ENCODE measurements around the gene MBOAT2. TPM values are rescaled to one million over a fixed set of nuclear protein-coding genes. Genes with fewer than 3 reads are reported as not detected.
A peak's percentile ranks its signal among the peaks of the same experiment; 100 is the strongest.

MBOAT2 gene
- total and polyA plus RNA-seq, 4 donors: 9.0 to 72.9 (median 16.8) TPM

DNA sequence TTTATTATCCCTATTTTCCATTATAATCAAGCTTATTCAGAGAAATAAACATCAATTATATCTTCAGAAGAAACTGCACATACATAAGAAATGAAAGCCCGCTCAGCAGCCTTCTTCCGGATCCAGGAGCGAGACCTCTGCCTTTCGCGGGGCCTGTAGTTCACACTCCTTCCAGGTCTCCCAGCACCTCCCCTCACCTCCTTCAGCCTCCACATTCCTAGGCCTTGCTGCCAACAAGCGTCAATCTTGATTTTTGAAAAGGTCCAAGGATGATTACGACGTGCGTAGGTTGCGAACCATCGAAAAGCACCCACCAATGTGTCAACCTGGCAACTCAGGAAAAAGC is 165.7 kb downstream of the MBOAT2 start:
- Histone ChIP-seq H3K4me3 (no peak overlapping the region), H3K9ac (ENCODE audit: insufficient read depth in 1 of 2, low read length in 2 of 2) (peak overlapping the region in 1 of 2 donors; percentile 47), H3K9me3 (ENCODE audit: control insufficient read depth in 4 of 4, insufficient read depth in 3 of 4, low read length in 3 of 4) (no peaks in the 10 kb centered on the region), H3K36me3 (ENCODE audit: control insufficient read depth in 4 of 4, insufficient read depth in 4 of 4, low read length in 4 of 4) (no peaks in the 10 kb centered on the region), H3K27me3 (ENCODE audit: control insufficient read depth in 3 of 3, insufficient read depth in 3 of 3, low read length in 2 of 3) (no peaks in the 10 kb centered on the region), H3K27ac (ENCODE audit: low read depth in 1 of 2, low read length in 1 of 2) (peak overlapping the region; percentile 48 to 70), H3K4me1 (ENCODE audit: control insufficient read depth in 5 of 5, insufficient read depth in 5 of 5, low read length in 5 of 5) (peaks cover 3 to 15% (median 13%) of the 10 kb centered on the region in 5 donors)
- ATAC-seq (ENCODE audit: insufficient read depth, low FRiP score): peak; percentile 23
- no peak for DNase-seq
- TF ChIP-seq CTCF (IDR thresholded peaks at IDR 0.05; ENCODE audit: control extremely low read depth, extremely low read depth): no peak
- WGBS, 2 donors: 67 to 71% methylated on average over 11 of the region's 11 CpGs

GRCh38 chr2:8836971-8837794 is 166.3 kb downstream of the MBOAT2 start, which contains the start of gene KIDINS220:
KIDINS220 (minus strand) TSS chr2:8837613; CDS start chr2:8827093, 10,520 bp downstream.
- Histone ChIP-seq H3K27ac (ENCODE audit: low read depth in 1 of 2, low read length in 1 of 2) (peak within 1 kb of the TSS; percentile 68 to 81), H3K9ac (ENCODE audit: insufficient read depth in 1 of 2, low read length in 2 of 2) (peak within 1 kb of the TSS; percentile 76 to 77), H3K4me3 (peak within 1 kb of the TSS; percentile 79), H3K9me3 (ENCODE audit: control insufficient read depth in 4 of 4, insufficient read depth in 3 of 4, low read length in 3 of 4) (no peaks in the 10 kb centered on the region), H3K27me3 (ENCODE audit: control insufficient read depth in 3 of 3, insufficient read depth in 3 of 3, low read length in 2 of 3) (no peaks in the 10 kb centered on the region), H3K4me1 (ENCODE audit: control insufficient read depth in 5 of 5, insufficient read depth in 5 of 5, low read length in 5 of 5) (peaks cover 3 to 15% (median 13%) of the 10 kb centered on the region in 5 donors), H3K36me3 (ENCODE audit: control insufficient read depth in 4 of 4, insufficient read depth in 4 of 4, low read length in 4 of 4) (no peaks in the 10 kb centered on the region)
- WGBS, 2 donors: 1% methylated on average over 65 to 67 of the region's 67 CpGs
- DNase-seq (peak; percentile 88 to 92 (median 90)), ATAC-seq (ENCODE audit: insufficient read depth, low FRiP score) (peak; percentile 98)
- TF ChIP-seq CTCF (IDR thresholded peaks at IDR 0.05; ENCODE audit: control extremely low read depth, extremely low read depth): no peak

DNA sequence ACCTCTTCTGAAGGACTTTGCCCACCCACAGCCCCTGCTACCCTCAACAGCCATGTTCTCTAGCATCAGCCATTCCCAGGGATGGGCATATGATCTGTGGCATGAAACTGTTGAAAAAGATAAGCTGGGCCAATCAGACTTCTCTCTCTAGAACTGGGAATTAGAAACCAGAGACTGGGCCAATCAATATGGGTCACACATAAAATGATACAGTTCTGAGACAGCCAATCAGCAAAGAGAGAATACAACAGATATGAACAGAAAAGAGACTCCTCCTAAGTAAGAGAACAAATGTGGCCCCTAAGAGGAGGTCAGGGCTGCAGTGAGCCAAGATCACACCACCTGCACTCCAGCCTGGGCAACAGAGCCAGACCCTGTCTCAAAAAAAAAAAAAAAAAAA is 168.2 kb downstream of the MBOAT2 start:
- H3K9me3 ChIP-seq (ENCODE audit: control insufficient read depth in 4 of 4, insufficient read depth in 3 of 4, low read length in 3 of 4): no peaks in the 10 kb centered on the region
- H3K4me1 ChIP-seq (ENCODE audit: control insufficient read depth in 5 of 5, insufficient read depth in 5 of 5, low read length in 5 of 5): peaks cover 3 to 25% (median 13%) of the 10 kb centered on the region in 5 donors
- no peak overlapping the region for H3K4me3 ChIP-seq
- no peak for ATAC-seq (ENCODE audit: insufficient read depth, low FRiP score)
- no peak for DNase-seq
- TF ChIP-seq CTCF (IDR thresholded peaks at IDR 0.05; ENCODE audit: control extremely low read depth, extremely low read depth): no peak
- no peak overlapping the region for H3K9ac ChIP-seq (ENCODE audit: insufficient read depth in 1 of 2, low read length in 2 of 2)
- H3K27me3 ChIP-seq (ENCODE audit: control insufficient read depth in 3 of 3, insufficient read depth in 3 of 3, low read length in 2 of 3): no peaks in the 10 kb centered on the region
- no peak overlapping the region for H3K27ac ChIP-seq (ENCODE audit: low read depth in 1 of 2, low read length in 1 of 2)
- no peaks in the 10 kb centered on the region for H3K36me3 ChIP-seq (ENCODE audit: control insufficient read depth in 4 of 4, insufficient read depth in 4 of 4, low read length in 4 of 4)

Measured in lung (tissue), 12 donors.